ENCODE results near the gene RFX4. TPM values are rescaled to one million over a fixed set of nuclear protein-coding genes. Genes with fewer than 3 reads are reported as not detected.

RFX4 gene
- total RNA-seq, 1 donor from 2014 or later, result not detected

Other genes with a start within 250 kb of the RFX4 start
- 7.8 and 13.1 TPM in 2 replicates for gene POLR3B, start 225.3 kb upstream of the RFX4 start, total RNA-seq
- 15.3 and 16.4 TPM in 2 replicates for gene RIC8B, start 191.7 kb downstream of the RFX4 start, total RNA-seq

Measured in dermis blood vessel endothelial cell (primary cell).